A549 treated with Hydrocortisone at 1 μM for 4 hours (cell line): ENCODE data around the gene ANKRD10. TPM values are rescaled to one million over a fixed set of nuclear protein-coding genes. Genes with fewer than 3 reads are reported as not detected.

Experiments
- total RNA-seq: library from RNA; stranded (reverse); fragments of 200-300 nt; extraction: Qiagen RNA extraction; gene quantifications from 5 replicates; pipeline ENCODE4 v1.2.3, GENCODE V29; 2022

ANKRD10 gene
- total RNA-seq: 36.5 to 60.3 TPM (median 38.7 TPM) in 5 replicates

GRCh38 chr13:110915057-110915873 lies at the start of gene ANKRD10:
ANKRD10 (minus strand) TSS chr13:110915069; CDS start chr13:110914934, 135 bp downstream.

Other genes starting within 250 kb of the ANKRD10 start
- 48.0 to 64.6 TPM (median 52.7 TPM) in 5 replicates for gene CARS2, start 209.0 kb downstream of the ANKRD10 start, total RNA-seq
- 8.6 to 10.9 TPM (median 9.4 TPM) in 5 replicates for gene ING1, start 201.4 kb downstream of the ANKRD10 start, total RNA-seq
- gene ARHGEF7, start 200.2 kb upstream of the ANKRD10 start, total RNA-seq: 19.0 to 25.1 TPM (median 20.1 TPM) in 5 replicates